GM18909 (cell line): ENCODE measurements around the gene DBN1.

ENCODE experiments used
- ATAC-seq: cut with Tn5 transposase; IDR thresholded peaks from one replicate; pipeline ENCODE4 v1.9.1; 2021; ENCODE audit warnings: mild to moderate bottlenecking; ENCODE audit not compliant: unreplicated experiment, poor library complexity

DBN1 gene

GRCh38 chr5:177475563-177476427, 2.4 kb upstream of the DBN1 start:
- no peak for ATAC-seq

GRCh38 chr5:177474846-177475562, 1.6 kb upstream of the DBN1 start:
- ATAC-seq: no peak

- no peak for ATAC-seq
Measured at GRCh38 chr5:177474002-177474476, 605 bp upstream of the DBN1 start.

- ATAC-seq: no peak
Measured at GRCh38 chr5:177472460-177473442, 683 bp downstream of the DBN1 start.

- no peak for ATAC-seq
Measured at GRCh38 chr5:177471610-177472356, 1.7 kb downstream of the DBN1 start.

GRCh38 chr5:177470759-177471536, 2.5 kb downstream of the DBN1 start:
- no peak for ATAC-seq

- no peak for ATAC-seq
Measured at GRCh38 chr5:177469750-177470525, 3.5 kb downstream of the DBN1 start.

- ATAC-seq: no peak
Measured at GRCh38 chr5:177468685-177469628, 4.5 kb downstream of the DBN1 start.

- no peak for ATAC-seq
Measured at GRCh38 chr5:177468329-177468684, 5.1 kb downstream of the DBN1 start.

- ATAC-seq: no peak
Measured at GRCh38 chr5:177467436-177467835, 6.0 kb downstream of the DBN1 start.

- no peak for ATAC-seq
Measured at GRCh38 chr5:177466861-177467260, 6.6 kb downstream of the DBN1 start.

GRCh38 chr5:177465044-177465443, 8.4 kb downstream of the DBN1 start:
- ATAC-seq: no peak

- ATAC-seq: no peak
Measured at GRCh38 chr5:177462021-177462670, 11.3 kb downstream of the DBN1 start.

GRCh38 chr5:177459819-177460628, 13.4 kb downstream of the DBN1 start:
- ATAC-seq: no peak

GRCh38 chr5:177459357-177459756, 14.1 kb downstream of the DBN1 start:
- no peak for ATAC-seq

GRCh38 chr5:177458912-177459350, 14.5 kb downstream of the DBN1 start:
- no peak for ATAC-seq
